ENCODE results near the gene RIPPLY3.
"Not testable (repeated sequence)": the region's sequence is repeated elsewhere in the genome, so short reads cannot be mapped to it uniquely, and the experiment has no call there.

The RIPPLY3 gene

GRCh38 chr21:36981977-36982700, 24.4 kb upstream of the RIPPLY3 start:
- FAIRE-seq, result no peak

GRCh38 chr21:36985751-36986594, 20.5 kb upstream of the RIPPLY3 start:
- no peak for FAIRE-seq

- FAIRE-seq, result no peak
These were observed 18.7 kb upstream of the RIPPLY3 start for GRCh38 chr21:36987845-36988244.

GRCh38 chr21:36988536-36988935, 18.0 kb upstream of the RIPPLY3 start:
- no peak for FAIRE-seq

GRCh38 chr21:36989199-36989698, 17.3 kb upstream of the RIPPLY3 start:
- not testable (repeated sequence) for FAIRE-seq

GRCh38 chr21:36989699-36990507, 16.6 kb upstream of the RIPPLY3 start:
- no peak for FAIRE-seq

- no peak for FAIRE-seq
These were observed 15.8 kb upstream of the RIPPLY3 start for GRCh38 chr21:36990508-36991205.

GRCh38 chr21:36992671-36993070, 13.8 kb upstream of the RIPPLY3 start:
- no peak for FAIRE-seq

- FAIRE-seq, result no peak
These were observed 11.9 kb upstream of the RIPPLY3 start for GRCh38 chr21:36994501-36995158.

- not testable (repeated sequence) for FAIRE-seq
These were observed 11.2 kb upstream of the RIPPLY3 start for GRCh38 chr21:36995285-36995684.

GRCh38 chr21:36999131-36999898, 7.2 kb upstream of the RIPPLY3 start:
- no peak for FAIRE-seq

- FAIRE-seq, result no peak
These were observed 6.1 kb upstream of the RIPPLY3 start for GRCh38 chr21:37000381-37000780.

GRCh38 chr21:37001441-37001840, 5.1 kb upstream of the RIPPLY3 start:
- FAIRE-seq, result no peak

- FAIRE-seq, result not testable (repeated sequence)
These were observed 3.7 kb upstream of the RIPPLY3 start for GRCh38 chr21:37002851-37003250.

GRCh38 chr21:37003917-37004316, 2.6 kb upstream of the RIPPLY3 start:
- not testable (repeated sequence) for FAIRE-seq

GRCh38 chr21:37005548-37006485, 685 bp upstream of the RIPPLY3 start:
- no peak for FAIRE-seq

- FAIRE-seq, result no peak
These were observed 2.2 kb downstream of the RIPPLY3 start for GRCh38 chr21:37008724-37009123.

- FAIRE-seq, result peak; percentile 92
These were observed 3.3 kb downstream of the RIPPLY3 start for GRCh38 chr21:37009740-37010341.

- no peak for FAIRE-seq
These were observed 11.6 kb downstream of the RIPPLY3 start for GRCh38 chr21:37017951-37018679.
